RWPE1 (cell line): ENCODE results near the gene ZDHHC17.

Experiments
- CTCF ChIA-PET: fragments of 350-600 bp; sonication (Branson Sonifier 250); formaldehyde crosslinking; extraction: SDS; loops from one replicate; lab custom pipeline; 2021; lab: Yijun Ruan, JAX
- POLR2A ChIA-PET: fragments of 400-600 bp; formaldehyde crosslinking; extraction: SDS; loops from one replicate; lab custom pipeline; 2020; ENCODE audit warnings: antibody characterized with exemption; ENCODE audit not compliant: low non-redundant PET; lab: Yijun Ruan, JAX
- DNase-seq: peaks from one replicate; pipeline ENCODE4 v3.0.0; 2012; ENCODE audit warnings: low spot score
- H3K27ac ChIP-seq: fragments of 450-650 bp; 2 replicates; pipeline ENCODE4 v1.5.1; 2017
- CTCF ChIP-seq: fragments of 450-650 bp; conservative IDR thresholded peaks from 2 replicates; pipeline ENCODE4 v1.5.1; 2017; ENCODE audit warnings: low read depth, mild to moderate bottlenecking

Gene ZDHHC17

DNA sequence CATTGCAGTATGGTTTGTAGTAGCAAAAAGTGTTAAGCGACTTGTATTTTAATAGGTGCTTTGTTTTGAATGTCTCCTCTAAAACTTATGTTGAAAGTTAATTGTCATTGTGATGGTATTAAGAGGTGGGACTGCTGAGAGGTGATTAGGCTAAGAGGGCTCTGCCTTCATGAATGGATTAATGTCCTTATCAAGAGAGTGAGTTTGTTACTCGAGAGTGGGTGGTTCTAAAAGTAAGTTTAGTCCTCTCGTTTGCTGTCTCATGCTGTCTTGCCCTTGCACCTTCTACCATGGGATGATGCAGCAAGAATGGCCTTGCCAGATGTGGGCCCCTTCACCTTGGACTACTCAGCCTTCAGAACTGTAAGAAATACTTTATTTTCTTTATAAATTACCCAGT lies 17.4 kb downstream of the ZDHHC17 start:
- ChIA-PET POLR2A (no interaction called here), CTCF (interaction anchor here (0.5 kb wide), 1 partner anchor 753 kb away, joined by 6 read pairs; no protein-coding TSS in a partner anchor)
- no peak for TF ChIP-seq CTCF
- no peak for DNase-seq
- H3K27ac ChIP-seq, result no peak overlapping the region

DNA sequence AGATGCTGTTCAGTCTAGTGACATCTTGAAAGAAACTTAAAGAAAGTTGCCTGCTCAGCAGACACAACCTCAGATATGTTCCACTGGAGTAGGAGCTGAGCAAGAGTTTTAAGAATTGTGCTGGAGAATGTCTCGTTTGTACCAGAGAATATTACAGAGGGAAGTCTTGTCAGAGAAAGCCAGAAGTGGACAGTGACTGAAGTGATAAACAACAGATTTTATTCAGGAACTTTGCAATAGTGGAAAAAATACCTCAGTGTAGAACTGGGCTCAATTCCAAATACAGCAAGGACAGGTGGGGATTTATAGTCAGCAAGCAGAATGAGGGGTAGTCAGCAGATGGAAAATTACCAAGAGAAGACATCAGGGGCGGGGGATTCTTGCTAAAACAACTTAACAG lies 18.6 kb downstream of the ZDHHC17 start:
- H3K27ac ChIP-seq, result no peak overlapping the region
- TF ChIP-seq CTCF, result no peak
- ChIA-PET POLR2A (no interaction called here), CTCF (no interaction called here)
- no peak for DNase-seq

DNA sequence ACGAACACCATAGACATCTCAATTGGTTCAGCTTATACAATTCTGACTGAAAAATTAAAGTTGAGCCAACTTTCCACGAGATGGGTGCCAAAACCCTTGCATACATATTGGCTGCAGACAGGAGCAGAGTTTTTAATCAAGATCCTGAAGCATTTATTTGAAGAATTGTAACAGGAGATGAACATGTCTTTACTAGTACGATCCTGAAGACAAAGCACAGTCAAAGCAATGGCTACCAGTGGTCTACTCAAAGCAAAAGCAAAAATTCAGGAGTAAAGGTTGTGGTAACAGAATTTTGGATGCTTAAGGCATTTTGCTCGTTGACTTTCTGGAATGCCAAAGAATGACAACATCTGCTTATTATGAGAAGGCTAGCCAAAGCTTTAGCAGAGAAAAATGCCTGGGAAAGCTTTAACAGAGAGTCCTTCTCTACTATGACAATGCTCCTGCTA lies 20.7 kb downstream of the ZDHHC17 start:
- no peak for TF ChIP-seq CTCF
- ChIA-PET POLR2A (no interaction called here), CTCF (interaction anchor here (0.7 kb wide), 1 partner anchor 108 kb away, joined by 3 read pairs; no protein-coding TSS in a partner anchor)
- no peak overlapping the region for H3K27ac ChIP-seq
- no peak for DNase-seq

GRCh38 chr12:76785407-76785806 lies 21.5 kb downstream of the ZDHHC17 start:
- H3K27ac ChIP-seq, result no peak overlapping the region
- DNase-seq, result no peak
- ChIA-PET CTCF (no interaction called here), POLR2A (no interaction called here)
- no peak for TF ChIP-seq CTCF

GRCh38 chr12:76786986-76787385 lies 23.1 kb downstream of the ZDHHC17 start:
- DNase-seq, result no peak
- H3K27ac ChIP-seq, result no peak overlapping the region
- no peak for TF ChIP-seq CTCF
- ChIA-PET POLR2A (no interaction called here), CTCF (interaction anchor here (0.7 kb wide), 1 partner anchor 9 kb away, joined by 3 read pairs; no protein-coding TSS in a partner anchor)

GRCh38 chr12:76787689-76788088 lies 23.8 kb downstream of the ZDHHC17 start:
- POLR2A ChIA-PET, result no interaction called here
- TF ChIP-seq CTCF, result no peak
- no peak for DNase-seq
- H3K27ac ChIP-seq, result no peak overlapping the region
- CTCF ChIA-PET, result no interaction called here
